Measurements from ENCODE around the gene CHST11.

The CHST11 gene

DNA sequence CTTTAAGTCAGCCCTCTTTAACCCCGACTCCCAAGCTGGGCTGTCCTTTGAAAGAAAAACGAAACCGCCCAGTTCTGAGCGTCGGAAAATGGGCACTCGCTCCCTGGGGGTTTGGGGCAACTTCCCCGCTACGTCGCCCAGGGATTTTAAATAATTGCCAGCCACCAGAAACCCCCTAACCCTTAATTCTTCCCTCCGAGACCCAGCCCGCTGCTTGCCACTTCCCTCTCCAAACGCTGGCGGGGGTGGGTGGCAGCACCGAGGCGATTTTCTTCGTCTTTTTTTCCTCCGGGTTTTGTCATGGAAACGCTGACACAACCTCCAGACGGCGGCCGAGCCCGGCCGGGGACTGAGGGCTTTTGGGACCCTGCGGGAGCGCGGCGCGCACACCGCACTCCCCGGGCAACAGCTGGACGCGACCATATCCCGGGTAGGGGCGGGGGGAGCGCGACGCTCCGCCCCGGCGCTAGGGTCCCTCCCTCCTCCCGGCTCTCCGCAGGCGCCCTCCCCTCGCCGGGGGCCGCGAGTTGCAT lies at the start of gene CHST11:
Gene CHST11, plus strand, starts transcription at position 532 of the 533 bp plus-strand sequence.
- Histone ChIP-seq H3K9me3 (ENCODE audit: control insufficient read depth, insufficient read depth, low read length) (no peaks in the 10 kb centered on the region), H3K27me3 (ENCODE audit: control insufficient read depth, insufficient read depth, low read length) (peaks cover 35% of the 10 kb centered on the region), H3K36me3 (ENCODE audit: control insufficient read depth, insufficient read depth, low read length) (no peaks in the 10 kb centered on the region), H3K4me1 (ENCODE audit: control insufficient read depth, insufficient read depth, low read length) (peaks cover 22% of the 10 kb centered on the region), H3K27ac (ENCODE audit: low read depth, low read length) (peak within 1 kb of the TSS; percentile 59), H3K4me3 (ENCODE audit: low read depth, low read length) (peak within 1 kb of the TSS; percentile 93), H3K9ac (ENCODE audit: low read depth, low read length) (peak within 1 kb of the TSS; percentile 43)

- Histone ChIP-seq H3K36me3 (ENCODE audit: control insufficient read depth, insufficient read depth, low read length) (no peaks in the 10 kb centered on the region), H3K4me1 (ENCODE audit: control insufficient read depth, insufficient read depth, low read length) (no peaks in the 10 kb centered on the region), H3K4me3 (ENCODE audit: low read depth, low read length) (no peak overlapping the region), H3K9ac (ENCODE audit: low read depth, low read length) (no peak overlapping the region), H3K27me3 (ENCODE audit: control insufficient read depth, insufficient read depth, low read length) (no peaks in the 10 kb centered on the region), H3K27ac (ENCODE audit: low read depth, low read length) (no peak overlapping the region), H3K9me3 (ENCODE audit: control insufficient read depth, insufficient read depth, low read length) (no peaks in the 10 kb centered on the region; the same call in 1 of the 2 replicates)
Observed at GRCh38 chr12:104407438-104407837, 49.3 kb upstream of the CHST11 start.

DNA sequence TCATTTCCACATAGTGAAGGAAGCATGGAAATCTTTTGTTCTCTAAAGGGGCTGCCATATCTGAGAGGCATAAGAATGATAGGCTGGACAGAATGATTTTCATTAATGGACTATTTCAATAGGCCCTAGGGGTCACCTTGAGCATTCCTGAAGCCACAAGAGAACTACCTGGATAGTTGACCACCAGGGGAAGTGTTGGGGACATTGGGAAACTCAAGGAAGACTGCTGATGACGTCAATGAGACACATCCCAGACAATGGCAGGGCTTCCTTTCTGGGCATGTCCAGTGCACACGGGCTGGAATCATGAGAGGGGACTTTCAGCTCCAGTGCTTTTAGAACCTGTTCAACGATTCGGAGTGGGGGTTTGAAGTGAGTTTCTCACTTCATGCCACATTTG lies 48.8 kb upstream of the CHST11 start:
- Histone ChIP-seq H3K27me3 (ENCODE audit: control insufficient read depth, insufficient read depth, low read length) (no peaks in the 10 kb centered on the region), H3K4me1 (ENCODE audit: control insufficient read depth, insufficient read depth, low read length) (peaks cover 2% of the 10 kb centered on the region; the same call in 1 of the 2 replicates), H3K36me3 (ENCODE audit: control insufficient read depth, insufficient read depth, low read length) (no peaks in the 10 kb centered on the region), H3K9ac (ENCODE audit: low read depth, low read length) (no peak overlapping the region), H3K9me3 (ENCODE audit: control insufficient read depth, insufficient read depth, low read length) (no peaks in the 10 kb centered on the region; the same call in 1 of the 2 replicates), H3K4me3 (ENCODE audit: low read depth, low read length) (no peak overlapping the region), H3K27ac (ENCODE audit: low read depth, low read length) (no peak overlapping the region)

- Histone ChIP-seq H3K27me3 (ENCODE audit: control insufficient read depth, insufficient read depth, low read length) (no peaks in the 10 kb centered on the region), H3K36me3 (ENCODE audit: control insufficient read depth, insufficient read depth, low read length) (no peaks in the 10 kb centered on the region), H3K9ac (ENCODE audit: low read depth, low read length) (no peak overlapping the region), H3K27ac (ENCODE audit: low read depth, low read length) (no peak overlapping the region), H3K9me3 (ENCODE audit: control insufficient read depth, insufficient read depth, low read length) (no peaks in the 10 kb centered on the region; the same call in 1 of the 2 replicates), H3K4me1 (ENCODE audit: control insufficient read depth, insufficient read depth, low read length) (peaks cover 24% of the 10 kb centered on the region), H3K4me3 (ENCODE audit: low read depth, low read length) (no peak overlapping the region)
Observed at GRCh38 chr12:104410326-104410725, 46.4 kb upstream of the CHST11 start.

GRCh38 chr12:104410786-104411185 lies 46.0 kb upstream of the CHST11 start:
- Histone ChIP-seq H3K27me3 (ENCODE audit: control insufficient read depth, insufficient read depth, low read length) (no peaks in the 10 kb centered on the region), H3K4me1 (ENCODE audit: control insufficient read depth, insufficient read depth, low read length) (peaks cover 27% of the 10 kb centered on the region), H3K9me3 (ENCODE audit: control insufficient read depth, insufficient read depth, low read length) (no peaks in the 10 kb centered on the region; the same call in 1 of the 2 replicates), H3K27ac (ENCODE audit: low read depth, low read length) (no peak overlapping the region), H3K4me3 (ENCODE audit: low read depth, low read length) (no peak overlapping the region), H3K9ac (ENCODE audit: low read depth, low read length) (no peak overlapping the region), H3K36me3 (ENCODE audit: control insufficient read depth, insufficient read depth, low read length) (no peaks in the 10 kb centered on the region)

DNA sequence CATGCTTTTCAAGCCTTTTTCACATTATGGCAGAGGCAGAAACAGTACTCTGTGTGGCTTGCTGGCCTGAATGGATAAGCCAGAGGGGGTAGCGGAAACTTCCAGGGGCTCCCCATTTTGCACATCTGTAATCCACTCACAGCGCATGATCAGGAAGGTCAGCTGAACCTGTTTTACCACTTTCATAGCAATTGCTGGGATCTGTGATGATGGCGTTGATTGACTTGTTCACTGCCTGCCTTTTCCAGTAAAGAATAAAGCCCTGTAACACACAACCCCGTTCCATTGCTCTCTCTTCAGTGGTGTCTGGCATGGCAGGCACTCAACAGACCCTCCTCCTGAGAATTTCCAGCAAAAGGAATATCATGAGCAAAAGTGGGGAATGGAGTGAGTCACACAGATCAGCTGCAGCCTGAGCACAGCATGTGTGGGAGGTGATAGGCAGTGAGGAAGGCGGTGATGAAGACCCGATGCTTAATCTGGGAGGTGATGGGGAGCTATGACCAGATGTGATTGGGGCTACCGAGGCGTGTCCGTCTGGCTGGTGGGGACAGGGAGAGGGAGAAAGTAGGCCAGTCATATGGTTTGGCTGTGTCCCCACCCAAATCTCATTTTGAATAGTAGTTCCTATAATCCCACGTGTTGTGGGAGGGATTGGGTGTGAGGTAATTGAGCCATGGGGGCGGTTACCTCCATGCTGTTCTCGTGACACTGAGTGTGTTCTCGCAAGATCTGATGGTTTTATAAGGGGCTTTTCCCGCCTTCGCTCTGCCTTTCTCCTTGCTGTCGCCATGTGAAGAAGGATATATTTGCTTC lies 44.7 kb upstream of the CHST11 start:
- H3K9ac ChIP-seq (ENCODE audit: low read depth, low read length): no peak overlapping the region
- no peaks in the 10 kb centered on the region; the same call in 1 of the 2 replicates for H3K9me3 ChIP-seq (ENCODE audit: control insufficient read depth, insufficient read depth, low read length)
- H3K36me3 ChIP-seq (ENCODE audit: control insufficient read depth, insufficient read depth, low read length): no peaks in the 10 kb centered on the region
- peaks cover 27% of the 10 kb centered on the region for H3K4me1 ChIP-seq (ENCODE audit: control insufficient read depth, insufficient read depth, low read length)
- H3K27ac ChIP-seq (ENCODE audit: low read depth, low read length): no peak overlapping the region
- H3K27me3 ChIP-seq (ENCODE audit: control insufficient read depth, insufficient read depth, low read length): peaks cover 4% of the 10 kb centered on the region; the same call in 1 of the 2 replicates
- no peak overlapping the region for H3K4me3 ChIP-seq (ENCODE audit: low read depth, low read length)

DNA sequence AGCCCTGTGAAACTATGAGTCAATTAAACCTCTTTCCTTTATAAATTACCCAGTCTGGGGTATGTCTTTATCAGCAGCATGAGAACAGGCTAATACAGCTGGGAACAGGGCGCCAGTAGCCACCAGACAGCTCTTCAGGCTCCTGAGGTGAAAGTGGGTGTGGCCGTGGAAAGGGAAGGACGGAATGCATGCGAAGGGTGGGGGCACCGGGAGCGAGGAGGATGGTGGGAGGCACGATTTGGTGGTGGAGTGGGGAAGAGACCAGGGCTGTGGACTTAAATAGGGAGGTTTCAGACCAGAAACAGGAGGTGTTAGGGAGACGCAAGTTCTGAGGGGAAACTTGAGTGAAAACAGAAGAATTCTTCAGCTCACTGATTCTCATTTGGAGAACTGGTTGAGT lies 44.1 kb upstream of the CHST11 start:
- Histone ChIP-seq H3K4me3 (ENCODE audit: low read depth, low read length) (no peak overlapping the region), H3K9me3 (ENCODE audit: control insufficient read depth, insufficient read depth, low read length) (no peaks in the 10 kb centered on the region), H3K27me3 (ENCODE audit: control insufficient read depth, insufficient read depth, low read length) (peaks cover 4% of the 10 kb centered on the region; the same call in 1 of the 2 replicates), H3K4me1 (ENCODE audit: control insufficient read depth, insufficient read depth, low read length) (peaks cover 27% of the 10 kb centered on the region), H3K27ac (ENCODE audit: low read depth, low read length) (no peak overlapping the region), H3K36me3 (ENCODE audit: control insufficient read depth, insufficient read depth, low read length) (no peaks in the 10 kb centered on the region), H3K9ac (ENCODE audit: low read depth, low read length) (no peak overlapping the region)

DNA sequence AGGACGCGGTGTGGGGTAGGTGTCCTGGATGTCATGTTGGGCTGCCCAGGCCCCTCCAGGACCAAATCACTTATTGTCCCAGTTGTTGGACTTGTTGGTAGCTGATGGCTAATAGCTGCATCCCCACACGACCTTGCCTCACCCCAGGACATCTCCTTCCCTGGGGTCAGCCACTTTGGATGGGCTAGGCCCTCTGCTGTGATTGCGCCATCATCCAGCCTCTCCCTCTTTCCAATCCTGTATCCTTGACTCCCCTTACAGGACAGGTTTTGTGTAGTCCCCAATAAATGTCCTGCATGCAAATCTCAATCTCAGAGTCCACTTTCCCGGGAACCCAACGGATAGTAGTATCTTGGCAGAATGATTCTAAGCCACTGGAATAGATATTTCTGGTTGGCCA lies 43.4 kb upstream of the CHST11 start:
- no peak overlapping the region for H3K4me3 ChIP-seq (ENCODE audit: low read depth, low read length)
- H3K27ac ChIP-seq (ENCODE audit: low read depth, low read length): no peak overlapping the region
- H3K9me3 ChIP-seq (ENCODE audit: control insufficient read depth, insufficient read depth, low read length): no peaks in the 10 kb centered on the region
- no peaks in the 10 kb centered on the region for H3K36me3 ChIP-seq (ENCODE audit: control insufficient read depth, insufficient read depth, low read length)
- H3K27me3 ChIP-seq (ENCODE audit: control insufficient read depth, insufficient read depth, low read length): peaks cover 4% of the 10 kb centered on the region; the same call in 1 of the 2 replicates
- peaks cover 27% of the 10 kb centered on the region for H3K4me1 ChIP-seq (ENCODE audit: control insufficient read depth, insufficient read depth, low read length)
- no peak overlapping the region for H3K9ac ChIP-seq (ENCODE audit: low read depth, low read length)

DNA sequence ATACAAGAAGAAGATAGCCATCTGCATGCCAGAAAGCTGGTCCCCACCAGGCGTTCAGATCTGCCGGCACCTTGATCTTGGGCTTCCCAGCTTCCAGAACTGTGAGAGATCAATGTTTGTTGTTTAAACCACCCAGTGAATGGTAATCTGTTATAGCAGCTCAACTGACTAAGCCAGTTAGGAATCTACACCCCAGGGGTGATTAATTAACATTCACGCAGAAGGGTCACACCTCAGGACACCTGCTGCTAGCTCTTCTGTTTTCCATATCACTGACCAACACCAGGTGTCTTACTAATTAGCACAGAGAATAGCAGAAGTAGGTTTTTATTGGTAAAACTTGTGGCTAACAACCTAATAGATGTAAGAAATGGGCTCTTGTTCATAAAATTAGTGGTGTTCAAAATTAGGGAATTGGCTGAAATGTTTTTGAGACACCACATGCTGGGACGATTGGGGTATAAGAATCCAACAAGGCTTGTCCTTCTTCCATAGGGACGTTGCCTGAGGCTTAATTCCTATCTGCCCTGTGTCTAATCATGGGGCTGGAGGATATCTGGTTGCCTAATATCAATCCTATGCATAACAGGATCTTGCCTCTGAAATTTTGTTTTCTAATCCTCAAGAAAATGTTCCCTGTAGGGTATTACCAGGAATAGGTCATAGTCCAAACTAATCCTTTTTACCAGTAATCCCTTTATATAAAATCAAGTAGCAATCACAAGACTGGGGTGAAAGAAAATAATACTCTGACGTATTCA lies 42.0 kb upstream of the CHST11 start:
- Histone ChIP-seq H3K4me3 (ENCODE audit: low read depth, low read length) (no peak overlapping the region), H3K27ac (ENCODE audit: low read depth, low read length) (peak overlapping the region; percentile 88), H3K9me3 (ENCODE audit: control insufficient read depth, insufficient read depth, low read length) (no peaks in the 10 kb centered on the region), H3K4me1 (ENCODE audit: control insufficient read depth, insufficient read depth, low read length) (peaks cover 27% of the 10 kb centered on the region), H3K27me3 (ENCODE audit: control insufficient read depth, insufficient read depth, low read length) (peaks cover 4% of the 10 kb centered on the region; the same call in 1 of the 2 replicates), H3K36me3 (ENCODE audit: control insufficient read depth, insufficient read depth, low read length) (no peaks in the 10 kb centered on the region), H3K9ac (ENCODE audit: low read depth, low read length) (no peak overlapping the region)

- Histone ChIP-seq H3K9ac (ENCODE audit: low read depth, low read length) (no peak overlapping the region), H3K4me3 (ENCODE audit: low read depth, low read length) (no peak overlapping the region), H3K27me3 (ENCODE audit: control insufficient read depth, insufficient read depth, low read length) (peaks cover 4% of the 10 kb centered on the region; the same call in 1 of the 2 replicates), H3K27ac (ENCODE audit: low read depth, low read length) (peak overlapping the region; percentile 88), H3K9me3 (ENCODE audit: control insufficient read depth, insufficient read depth, low read length) (no peaks in the 10 kb centered on the region), H3K36me3 (ENCODE audit: control insufficient read depth, insufficient read depth, low read length) (no peaks in the 10 kb centered on the region), H3K4me1 (ENCODE audit: control insufficient read depth, insufficient read depth, low read length) (peaks cover 27% of the 10 kb centered on the region)
Observed at GRCh38 chr12:104415342-104415980, 41.3 kb upstream of the CHST11 start.

Measured in HUES48 (cell line).